ENCODE measurements around the gene ASF1B. TPM values are rescaled to one million over a fixed set of nuclear protein-coding genes. Genes with fewer than 3 reads are reported as not detected.
A peak's percentile ranks its signal among the peaks of the same experiment; 100 is the strongest.

ASF1B gene
- total RNA-seq, 1 donor from 2014 or later = 2.3 TPM

DNA sequence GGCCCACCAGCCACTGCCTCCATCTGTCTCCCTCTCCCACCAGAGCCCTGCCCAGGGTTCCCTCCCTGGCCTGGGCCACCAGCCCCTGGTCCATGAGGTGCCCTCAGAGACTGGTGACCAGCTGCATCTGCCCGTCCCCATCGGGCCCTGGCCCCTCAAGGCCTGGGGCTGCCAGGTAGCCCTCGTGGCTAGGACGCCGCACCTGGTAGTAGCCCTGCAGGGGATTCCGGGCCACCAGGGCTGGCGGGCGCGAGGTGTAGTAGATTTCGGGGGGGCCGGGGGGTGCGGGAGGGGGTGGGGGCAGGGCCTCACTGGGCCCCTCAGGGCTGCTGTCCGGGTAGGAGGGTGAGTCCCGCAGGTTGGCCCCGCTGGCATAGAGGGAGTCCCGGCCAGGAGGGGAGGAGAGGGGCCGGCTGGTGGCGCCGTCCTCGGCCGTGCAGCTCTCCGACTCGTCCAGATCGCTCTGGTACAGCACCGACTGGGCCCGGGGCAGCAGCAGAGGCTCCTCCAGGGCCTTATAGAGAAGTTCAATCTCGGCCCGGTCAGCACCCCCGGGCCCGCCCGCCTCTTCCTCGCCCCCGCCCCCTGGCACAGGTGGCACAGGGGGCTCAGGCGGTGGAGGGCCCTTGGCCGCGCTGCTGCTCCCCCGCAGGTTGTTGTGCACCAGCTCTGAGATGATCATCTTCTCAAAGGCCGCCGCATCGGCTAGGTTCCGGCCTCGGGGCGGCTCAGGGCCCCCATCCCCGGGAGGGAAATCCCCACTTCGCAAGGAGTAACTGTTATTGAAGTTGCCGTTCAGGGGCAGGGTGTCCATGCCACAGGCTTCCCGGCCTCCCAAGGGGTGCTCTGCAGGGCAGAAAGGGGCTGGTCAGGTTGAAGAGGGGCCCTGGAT lies 14.6 kb upstream of the ASF1B start:
- Mint-ChIP-seq H3K4me3 (ENCODE audit: unreplicated experiment) (no peak overlapping the region), H3K36me3 (ENCODE audit: unreplicated experiment) (no peaks in the 10 kb centered on the region), H3K4me1 (ENCODE audit: low read depth, unreplicated experiment) (peaks cover 16% of the 10 kb centered on the region), H3K9me3 (ENCODE audit: unreplicated experiment) (peaks cover 5% of the 10 kb centered on the region), H3K27ac (ENCODE audit: unreplicated experiment) (peak overlapping the region; percentile 22), H3K27me3 (ENCODE audit: unreplicated experiment) (peaks cover 15% of the 10 kb centered on the region)
- DNase-seq = no peak
- TF ChIP-seq, protein P1, sequence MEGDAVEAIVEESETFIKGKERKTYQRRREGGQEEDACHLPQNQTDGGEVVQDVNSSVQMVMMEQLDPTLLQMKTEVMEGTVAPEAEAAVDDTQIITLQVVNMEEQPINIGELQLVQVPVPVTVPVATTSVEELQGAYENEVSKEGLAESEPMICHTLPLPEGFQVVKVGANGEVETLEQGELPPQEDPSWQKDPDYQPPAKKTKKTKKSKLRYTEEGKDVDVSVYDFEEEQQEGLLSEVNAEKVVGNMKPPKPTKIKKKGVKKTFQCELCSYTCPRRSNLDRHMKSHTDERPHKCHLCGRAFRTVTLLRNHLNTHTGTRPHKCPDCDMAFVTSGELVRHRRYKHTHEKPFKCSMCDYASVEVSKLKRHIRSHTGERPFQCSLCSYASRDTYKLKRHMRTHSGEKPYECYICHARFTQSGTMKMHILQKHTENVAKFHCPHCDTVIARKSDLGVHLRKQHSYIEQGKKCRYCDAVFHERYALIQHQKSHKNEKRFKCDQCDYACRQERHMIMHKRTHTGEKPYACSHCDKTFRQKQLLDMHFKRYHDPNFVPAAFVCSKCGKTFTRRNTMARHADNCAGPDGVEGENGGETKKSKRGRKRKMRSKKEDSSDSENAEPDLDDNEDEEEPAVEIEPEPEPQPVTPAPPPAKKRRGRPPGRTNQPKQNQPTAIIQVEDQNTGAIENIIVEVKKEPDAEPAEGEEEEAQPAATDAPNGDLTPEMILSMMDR (IDR thresholded peaks at IDR 0.05; ENCODE audit: partially characterized antibody, unreplicated experiment) = no peak

DNA sequence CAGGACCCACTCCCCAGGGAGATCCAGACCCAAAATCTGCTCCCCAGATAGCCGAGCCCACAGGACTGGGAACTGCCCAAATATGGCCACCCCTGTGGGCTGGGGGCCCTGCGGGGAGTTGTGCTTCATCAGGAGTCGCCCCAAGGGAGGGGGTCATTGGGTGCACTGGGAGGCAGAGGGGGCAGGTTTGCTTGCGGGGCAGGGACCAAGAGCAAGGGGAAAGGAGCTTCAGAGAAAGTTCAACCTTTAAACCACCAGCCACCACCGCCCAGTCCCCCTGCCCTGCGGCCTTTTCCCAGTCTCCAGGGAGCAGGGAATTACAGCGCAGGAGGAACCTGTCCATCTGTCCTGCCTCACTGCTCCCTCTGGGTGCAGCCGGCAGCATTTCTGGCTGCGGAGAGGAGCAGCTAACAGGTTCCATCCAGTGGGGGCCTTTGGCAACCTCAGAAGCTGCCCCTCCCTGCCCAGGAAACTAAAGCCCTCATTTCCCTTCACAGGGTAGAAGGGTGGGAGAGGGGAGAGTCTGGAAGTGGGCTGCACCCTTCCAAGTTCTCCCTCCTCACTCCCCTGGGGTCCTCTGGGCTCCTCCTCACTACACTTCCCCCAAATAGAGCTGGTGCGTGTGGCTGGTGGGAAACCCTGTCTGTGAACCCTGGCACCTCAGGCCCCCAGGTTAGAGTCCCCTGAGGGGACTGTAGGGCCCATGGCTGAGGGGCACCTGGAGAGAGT lies 13.8 kb upstream of the ASF1B start:
- TF ChIP-seq, protein P1 (IDR thresholded peaks at IDR 0.05; ENCODE audit: partially characterized antibody, unreplicated experiment) = no peak
- H3K9me3 Mint-ChIP-seq (ENCODE audit: unreplicated experiment) = peaks cover 5% of the 10 kb centered on the region
- peaks cover 15% of the 10 kb centered on the region for H3K27me3 Mint-ChIP-seq (ENCODE audit: unreplicated experiment)
- H3K4me3 Mint-ChIP-seq (ENCODE audit: unreplicated experiment) = no peak overlapping the region
- peaks cover 16% of the 10 kb centered on the region for H3K4me1 Mint-ChIP-seq (ENCODE audit: low read depth, unreplicated experiment)
- H3K27ac Mint-ChIP-seq (ENCODE audit: unreplicated experiment) = peak overlapping the region; percentile 22
- H3K36me3 Mint-ChIP-seq (ENCODE audit: unreplicated experiment) = no peaks in the 10 kb centered on the region
- peak; percentile 79 for DNase-seq

DNA sequence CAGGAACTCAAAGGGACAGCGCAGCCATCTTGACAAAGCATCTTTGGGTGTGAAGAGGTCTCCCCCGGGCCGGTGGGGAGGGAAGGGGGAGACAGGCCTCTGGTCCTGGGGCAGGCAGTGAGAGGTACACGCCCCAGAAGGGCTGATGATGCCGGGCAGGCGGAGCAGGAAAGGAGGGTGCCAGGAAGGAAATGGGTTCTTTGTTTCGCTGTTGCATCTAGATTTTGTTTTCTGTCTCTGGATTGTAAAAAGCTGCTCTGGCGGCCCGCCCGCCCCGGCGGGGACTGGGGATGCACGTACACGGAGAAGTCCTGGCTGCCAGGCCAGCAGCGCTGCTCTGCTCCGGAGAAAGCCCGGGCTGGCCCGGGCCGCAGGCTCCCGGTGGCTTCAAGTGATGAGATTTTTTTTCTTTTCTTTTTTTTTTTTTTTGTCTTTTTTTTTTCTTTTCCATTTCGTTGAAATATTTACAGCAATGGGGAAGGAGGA lies 13.2 kb upstream of the ASF1B start:
- H3K4me1 Mint-ChIP-seq (ENCODE audit: low read depth, unreplicated experiment) = peaks cover 16% of the 10 kb centered on the region
- H3K9me3 Mint-ChIP-seq (ENCODE audit: unreplicated experiment) = peaks cover 5% of the 10 kb centered on the region
- H3K27me3 Mint-ChIP-seq (ENCODE audit: unreplicated experiment) = peaks cover 12% of the 10 kb centered on the region
- H3K36me3 Mint-ChIP-seq (ENCODE audit: unreplicated experiment) = no peaks in the 10 kb centered on the region
- peak overlapping the region; percentile 64 for H3K27ac Mint-ChIP-seq (ENCODE audit: unreplicated experiment)
- no peak overlapping the region for H3K4me3 Mint-ChIP-seq (ENCODE audit: unreplicated experiment)
- DNase-seq = no peak
- TF ChIP-seq, protein P1 (IDR thresholded peaks at IDR 0.05; ENCODE audit: partially characterized antibody, unreplicated experiment) = no peak

DNA sequence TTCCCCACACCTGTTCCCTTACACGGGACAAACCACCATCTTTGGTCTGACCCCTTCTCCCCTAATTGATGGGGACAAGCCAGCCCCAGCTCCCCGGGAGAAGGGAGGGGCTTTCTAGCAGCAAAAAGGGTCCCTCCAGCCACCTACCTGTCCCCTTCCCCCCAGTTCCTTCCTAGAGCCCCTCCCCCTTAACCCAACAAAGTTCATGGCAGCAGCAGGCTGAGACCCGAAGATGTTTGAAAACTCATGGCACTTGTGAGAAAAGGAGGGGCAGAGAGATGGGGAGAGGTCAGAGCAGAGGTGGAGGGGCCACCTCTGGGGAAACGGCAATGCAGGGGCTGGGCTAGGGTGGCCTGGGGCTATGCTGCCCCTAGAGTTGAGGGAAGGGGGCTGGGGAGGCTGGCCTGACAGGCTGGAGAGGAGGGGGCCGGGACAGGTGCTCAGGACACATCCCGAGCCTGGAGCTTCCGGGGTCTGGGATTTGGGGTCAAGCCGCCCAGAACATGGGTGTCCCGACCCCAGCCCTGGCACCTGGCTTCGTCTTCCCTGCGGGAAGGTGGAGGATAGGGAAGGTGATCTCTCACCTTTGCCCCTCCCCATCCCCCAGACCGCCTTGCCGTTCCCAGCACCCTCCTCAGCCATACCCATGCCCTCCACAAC lies 12.5 kb upstream of the ASF1B start:
- H3K27ac Mint-ChIP-seq (ENCODE audit: unreplicated experiment) = peak overlapping the region; percentile 64
- peaks cover 16% of the 10 kb centered on the region for H3K4me1 Mint-ChIP-seq (ENCODE audit: low read depth, unreplicated experiment)
- no peak overlapping the region for H3K4me3 Mint-ChIP-seq (ENCODE audit: unreplicated experiment)
- peaks cover 12% of the 10 kb centered on the region for H3K27me3 Mint-ChIP-seq (ENCODE audit: unreplicated experiment)
- no peak for DNase-seq
- H3K9me3 Mint-ChIP-seq (ENCODE audit: unreplicated experiment) = peaks cover 5% of the 10 kb centered on the region
- no peaks in the 10 kb centered on the region for H3K36me3 Mint-ChIP-seq (ENCODE audit: unreplicated experiment)
- TF ChIP-seq, protein P1 (IDR thresholded peaks at IDR 0.05; ENCODE audit: partially characterized antibody, unreplicated experiment) = no peak

Data from glutamatergic neuron (in vitro differentiated cells).